Stimulated activated CD4-positive, alpha-beta T cell treated with anti-CD3 and anti-CD28 coated beads, TNF-alpha, amount 100 ng/mL, for 1 hour (primary cell): ENCODE measurements around the gene CPEB1.

Source experiments
- DNase-seq, 3 donors: peaks; one replicate each; pipeline ENCODE4 v3.0.0-alpha.2; 2020; ENCODE audit warnings: low read depth in 3 of 3, low spot score in 1 of 3

The CPEB1 gene

GRCh38 chr15:82647045-82647834, at the start of gene CPEB1:
CPEB1 (minus strand) TSS chr15:82647363; CDS start chr15:82628459, 18,904 bp downstream.
- peak in 1 of 3 donors; percentile 48 for DNase-seq

DNA sequence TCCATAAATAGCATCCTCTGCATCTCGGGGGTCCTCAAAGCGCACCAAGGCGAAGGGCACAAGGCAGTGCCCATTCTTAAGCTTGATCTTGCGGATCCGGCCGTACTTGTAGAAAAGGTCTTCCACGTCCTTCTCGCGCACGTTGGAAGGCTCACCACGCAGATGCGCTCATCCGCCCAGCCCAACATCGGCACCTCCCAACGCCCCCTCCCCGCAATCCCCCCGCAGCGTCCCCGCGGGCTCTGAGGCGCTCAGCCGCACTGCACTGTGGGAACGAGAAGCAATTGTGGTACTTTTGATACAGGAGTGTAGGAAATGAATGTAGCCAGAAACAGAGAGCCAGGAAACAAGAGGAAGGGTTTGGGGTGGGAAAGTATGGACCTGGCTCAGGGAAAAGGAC, 45.0 kb upstream of the CPEB1 start:
- no peak for DNase-seq

DNA sequence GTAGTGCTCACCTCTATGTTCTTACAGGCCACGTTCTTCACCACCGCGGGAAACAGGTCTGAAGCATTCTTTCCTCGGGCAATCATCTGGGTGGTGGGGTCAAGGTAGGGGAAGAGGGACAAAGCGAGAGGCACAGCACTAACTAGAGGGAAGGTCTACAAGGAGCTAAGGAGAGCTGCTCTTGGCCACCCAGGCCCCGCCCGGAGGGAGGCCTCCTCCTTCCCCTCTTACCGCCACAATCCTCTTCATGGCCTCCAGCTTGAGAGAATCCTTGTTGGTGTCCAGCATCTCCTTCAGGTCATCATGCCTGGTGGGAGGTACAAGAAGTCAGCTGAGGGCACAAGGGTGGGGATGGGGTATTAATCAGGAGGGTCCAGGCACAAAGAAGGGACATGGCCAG, 42.0 kb upstream of the CPEB1 start:
- no peak for DNase-seq

DNA sequence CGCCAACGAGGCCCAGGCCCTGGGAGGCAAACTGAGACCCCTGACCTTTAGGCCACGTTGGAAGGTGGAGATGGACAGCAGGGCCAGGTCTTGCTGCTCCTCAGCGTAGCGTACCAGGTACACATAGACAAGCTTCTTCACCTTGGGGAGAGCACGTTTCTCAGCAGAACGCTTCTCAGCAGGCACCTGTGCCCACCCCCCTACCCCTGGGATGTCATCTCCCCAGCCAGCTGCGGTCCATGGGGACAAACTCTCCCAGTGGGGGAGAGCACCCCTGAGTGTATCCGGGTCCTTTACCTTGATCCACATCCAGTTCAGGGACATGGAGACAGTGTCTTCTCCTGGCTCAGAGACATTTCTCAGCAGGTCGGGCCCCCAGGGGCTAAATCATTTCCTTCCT, 41.5 kb upstream of the CPEB1 start:
- DNase-seq: no peak

- no peak for DNase-seq
Measured at GRCh38 chr15:82681371-82681770, 34.2 kb upstream of the CPEB1 start.

DNA sequence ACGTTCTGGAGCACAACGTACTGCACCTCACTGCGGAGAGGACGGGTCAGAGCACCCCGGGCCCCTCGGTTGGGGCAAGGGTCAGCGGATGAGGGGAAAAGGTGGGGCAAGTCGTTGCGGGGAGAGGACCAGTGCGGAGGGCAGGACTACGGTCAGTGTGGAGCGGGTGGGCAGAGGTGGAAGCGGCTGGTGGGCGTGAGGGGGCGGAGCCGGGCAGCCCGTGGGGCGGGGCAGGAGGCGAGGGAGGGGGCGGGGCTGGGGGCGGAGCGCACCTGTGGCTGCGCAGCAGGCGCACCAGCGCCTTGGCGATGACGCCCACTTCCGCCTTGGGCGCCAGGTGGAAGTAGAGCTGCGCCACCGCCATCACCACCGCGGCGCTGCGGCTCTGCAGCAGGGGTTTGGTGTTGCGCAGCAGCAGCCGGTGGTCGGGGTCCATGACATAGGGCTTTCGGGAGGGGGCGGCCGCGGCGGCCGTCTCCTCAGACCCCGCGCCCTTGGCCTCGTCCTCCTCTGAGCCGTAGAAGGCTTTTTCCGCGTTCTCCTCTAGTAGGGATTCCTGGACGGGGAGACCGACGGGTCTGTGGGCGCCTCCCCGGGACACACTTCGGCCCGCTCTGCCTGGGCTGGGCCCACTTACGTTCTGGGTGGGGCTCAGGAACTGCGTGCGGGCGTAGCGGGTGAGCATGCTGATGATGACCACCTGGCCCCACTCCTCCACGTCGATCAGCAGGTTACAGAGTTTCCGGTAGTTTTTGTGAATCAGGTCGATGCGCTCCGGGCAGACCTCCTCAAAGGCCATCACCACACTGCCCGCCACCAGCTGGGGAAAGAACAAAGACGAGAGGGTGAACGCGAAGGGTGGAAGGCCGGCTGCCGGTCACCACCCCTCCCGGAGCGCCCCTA, 33.3 kb upstream of the CPEB1 start:
- peak; percentile 61 to 70 (median 66) for DNase-seq

GRCh38 chr15:82679626-82680199, 32.5 kb upstream of the CPEB1 start:
- no peak for DNase-seq

GRCh38 chr15:82677720-82678323, 30.7 kb upstream of the CPEB1 start:
- DNase-seq: no peak

DNA sequence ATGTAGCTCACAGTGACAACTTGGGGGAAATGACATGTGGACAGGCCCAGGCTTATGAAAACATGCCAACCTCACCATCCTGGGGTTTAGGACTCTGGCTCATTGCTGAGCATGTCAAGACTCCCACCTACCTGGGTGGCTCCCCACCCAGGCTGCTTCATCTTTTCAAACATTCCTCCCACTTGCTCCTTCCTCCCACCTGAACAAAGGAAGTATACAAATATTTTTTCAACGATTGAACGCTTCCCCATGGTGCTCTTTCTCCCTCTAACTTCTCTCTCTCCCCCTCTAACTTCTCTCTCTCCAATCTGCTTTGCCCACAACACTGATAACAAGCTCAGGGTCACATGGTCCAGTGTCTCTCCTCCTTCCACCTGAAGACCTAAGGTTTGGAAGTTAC, 27.7 kb upstream of the CPEB1 start:
- DNase-seq: no peak

DNA sequence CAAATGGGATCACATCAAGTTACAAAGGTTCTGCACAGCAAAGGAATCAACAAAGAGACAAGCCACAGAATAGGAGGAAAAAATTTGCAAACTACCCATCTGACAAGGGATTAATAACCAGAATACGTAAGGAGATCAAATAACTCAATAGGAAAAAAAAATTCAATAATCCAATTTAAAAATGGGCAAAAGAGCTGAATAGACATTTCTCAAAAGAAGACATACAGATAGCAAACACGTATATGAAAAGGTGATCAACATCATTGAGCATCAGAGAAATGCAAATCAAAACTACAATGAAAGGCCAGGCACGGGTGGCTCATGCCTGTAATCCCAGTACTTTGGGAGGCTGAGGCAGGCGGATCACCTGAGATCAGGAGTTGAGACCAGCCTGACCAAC, 23.5 kb upstream of the CPEB1 start:
- no peak for DNase-seq

DNA sequence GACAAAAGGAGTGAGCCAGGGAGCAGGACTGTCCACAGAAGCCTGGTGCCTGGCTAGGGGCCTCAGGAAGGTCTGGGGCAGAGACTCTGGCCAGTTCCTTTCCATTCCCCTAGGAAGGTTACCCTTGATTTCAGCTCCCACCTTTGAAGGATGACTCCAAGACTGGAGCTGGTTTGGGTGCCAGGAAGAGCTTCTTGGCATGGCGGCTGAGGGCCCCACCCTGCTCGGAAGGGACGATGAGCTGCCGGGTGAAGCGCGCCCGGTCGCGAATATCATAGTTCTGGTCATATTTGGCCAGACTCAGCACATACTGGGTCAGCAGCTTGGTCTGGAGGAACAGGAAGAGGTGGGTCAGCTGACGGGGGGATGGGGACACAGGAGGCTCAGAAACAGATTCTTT, 19.4 kb upstream of the CPEB1 start:
- DNase-seq: no peak

GRCh38 chr15:82664021-82664420, 16.9 kb upstream of the CPEB1 start:
- DNase-seq: no peak

GRCh38 chr15:82663186-82663600, 16.0 kb upstream of the CPEB1 start:
- DNase-seq: no peak

DNA sequence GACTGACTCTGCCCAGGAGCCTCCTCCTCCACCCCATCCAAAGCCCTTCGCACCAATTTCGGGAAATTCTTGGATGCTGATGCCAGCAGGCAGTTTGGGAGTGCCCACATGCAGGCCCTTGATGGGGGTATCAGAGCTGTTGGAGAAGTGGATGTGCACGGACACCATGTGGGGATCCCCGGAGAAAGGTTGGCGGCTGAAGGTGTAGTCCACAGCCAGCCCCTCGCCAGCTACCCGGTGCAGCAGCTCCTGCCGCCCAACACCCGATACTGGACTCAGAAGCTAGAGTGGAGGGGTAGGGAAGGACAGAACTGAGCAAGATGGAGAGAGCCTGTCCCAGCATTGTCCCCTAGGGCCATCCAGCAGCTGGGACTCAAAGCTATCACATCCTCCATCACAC, 15.5 kb upstream of the CPEB1 start:
- DNase-seq: no peak

DNA sequence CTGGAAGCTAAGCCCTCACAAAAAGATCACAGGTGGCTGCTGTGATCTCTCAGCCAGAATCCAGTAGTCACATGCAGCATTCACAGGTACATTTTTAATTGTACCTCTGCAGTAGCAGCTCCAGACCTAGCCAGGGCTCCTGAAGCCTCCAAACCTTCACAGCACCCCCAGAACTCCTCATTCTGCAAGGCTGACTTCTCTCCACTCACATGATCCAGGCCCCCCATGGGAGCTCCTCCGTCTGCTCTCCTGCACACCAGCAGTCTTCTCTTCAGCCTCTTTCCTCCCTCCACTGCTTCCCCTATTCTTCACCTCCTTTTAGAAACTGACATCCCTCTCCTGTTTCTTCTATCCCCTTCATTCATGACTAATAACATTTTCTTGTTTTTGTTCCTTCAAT, 13.2 kb upstream of the CPEB1 start:
- DNase-seq: no peak

GRCh38 chr15:82656641-82657266, 9.6 kb upstream of the CPEB1 start:
- DNase-seq: no peak

DNA sequence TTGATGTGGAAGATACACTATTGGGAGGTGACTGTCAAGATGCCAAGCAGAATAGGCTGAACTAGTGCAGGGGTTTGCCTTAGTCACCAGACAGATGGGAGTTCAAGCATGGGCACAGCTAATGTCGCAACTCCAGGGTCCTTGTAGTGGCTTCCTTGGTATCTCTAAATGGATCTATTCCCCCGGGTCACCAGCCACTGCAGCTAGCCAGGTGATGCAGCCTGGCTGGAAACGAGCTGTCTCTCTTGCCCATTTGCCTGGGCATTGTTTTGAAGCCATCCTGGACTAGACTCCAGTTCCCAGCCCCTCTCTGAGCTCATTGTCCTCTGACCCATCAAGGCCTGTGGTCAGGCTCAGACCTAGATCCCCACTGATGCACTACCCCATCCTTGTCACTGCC, 8.4 kb upstream of the CPEB1 start:
- DNase-seq: no peak

DNA sequence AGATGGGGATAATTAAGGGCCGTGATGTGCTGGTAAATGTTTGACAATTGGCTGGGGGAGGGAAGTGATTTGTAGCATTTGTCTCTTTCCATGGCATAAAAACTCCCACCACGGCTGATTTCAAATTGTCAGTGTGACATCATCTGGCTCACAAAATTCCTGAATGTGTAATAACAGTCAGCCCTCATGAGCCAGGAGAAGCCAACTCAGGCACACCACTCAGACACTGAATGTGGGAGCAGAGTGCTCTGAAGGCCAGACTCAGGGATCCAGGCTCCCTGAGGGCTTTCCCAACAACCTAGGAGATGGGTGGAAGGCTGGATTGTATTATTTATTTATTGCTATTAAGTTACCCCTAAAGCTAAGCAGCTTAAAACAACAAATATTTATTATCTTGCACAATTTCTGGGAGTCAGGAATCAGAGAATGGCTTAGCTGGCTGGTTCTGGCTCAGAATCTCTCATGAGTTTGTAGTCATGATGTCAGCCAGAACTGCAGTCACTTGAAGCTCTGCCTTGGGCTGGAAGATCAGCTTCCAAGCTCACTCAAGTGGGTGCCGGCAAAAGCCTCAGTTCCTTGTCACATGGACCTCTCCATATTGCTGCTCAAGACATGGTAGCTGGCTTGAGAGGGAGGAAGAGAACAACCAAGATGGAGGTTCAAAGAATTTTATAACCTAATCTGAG, 6.5 kb upstream of the CPEB1 start:
- DNase-seq: no peak

DNA sequence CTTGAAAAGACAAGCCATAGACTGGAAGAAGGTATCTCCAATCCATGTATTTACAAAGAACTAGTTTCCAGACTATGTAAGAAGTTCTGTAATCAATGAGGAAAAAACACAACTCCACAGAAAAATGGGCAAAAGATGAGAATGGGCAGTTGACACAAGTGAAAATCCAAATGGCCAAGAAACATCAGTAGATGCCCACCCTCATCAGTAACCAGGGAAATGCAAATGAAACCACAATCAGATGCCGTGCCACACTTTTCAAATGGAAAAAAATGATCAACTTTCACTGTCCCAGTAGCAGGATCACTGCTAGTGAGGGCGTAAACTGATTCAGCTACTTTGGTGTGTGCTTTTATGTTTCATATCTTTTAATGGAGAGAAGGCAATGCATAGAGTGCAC, 4.5 kb upstream of the CPEB1 start:
- no peak for DNase-seq

DNA sequence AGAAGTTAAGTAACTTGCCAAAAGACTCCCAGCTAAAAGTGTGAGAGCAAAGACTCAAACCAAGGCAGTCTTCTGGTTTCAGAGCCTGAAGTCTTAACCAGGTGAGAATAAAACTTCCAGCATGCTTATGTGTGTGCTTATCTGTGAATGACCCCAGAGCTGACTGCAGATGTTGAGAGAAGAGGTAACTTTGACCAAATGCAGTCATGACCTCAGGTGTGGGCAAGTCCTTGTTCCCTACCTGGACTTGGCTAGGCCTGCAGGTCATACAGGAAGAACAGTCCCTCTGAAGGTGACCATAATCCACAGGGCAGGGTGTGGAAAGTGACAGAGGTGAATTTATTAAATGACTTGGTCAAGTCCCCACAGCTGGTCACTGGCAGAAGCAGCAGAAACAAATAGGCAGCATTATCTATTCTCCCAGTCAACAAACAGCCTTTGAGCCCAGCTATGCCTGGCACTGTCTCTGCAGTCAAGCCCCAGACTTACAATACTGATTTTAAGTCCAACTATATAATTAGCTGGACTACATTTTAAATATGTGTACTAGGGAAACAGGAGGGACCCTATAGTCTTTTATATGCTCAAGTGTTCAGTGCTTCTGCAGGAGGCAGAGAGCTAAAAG, 3.0 kb upstream of the CPEB1 start:
- no peak for DNase-seq
